COLO668 (cell line): ENCODE data around the gene CXCR4.
"Not testable (repeated sequence)": the region's sequence is repeated elsewhere in the genome, so short reads cannot be mapped to it uniquely, and the experiment has no call there.

ENCODE experiments used
- DNase-seq: peaks from one replicate; lab custom pipeline; 2025; ENCODE audit not compliant: unreplicated experiment; lab: John Stamatoyannopoulos, UW

CXCR4 gene

GRCh38 chr2:136115183-136115761 is 2.7 kb downstream of the CXCR4 start:
- no peak for DNase-seq

- no peak for DNase-seq
Measured at GRCh38 chr2:136114382-136114781, 3.6 kb downstream of the CXCR4 start.

- no peak for DNase-seq
Measured at GRCh38 chr2:136113209-136113971, 4.6 kb downstream of the CXCR4 start.

DNA sequence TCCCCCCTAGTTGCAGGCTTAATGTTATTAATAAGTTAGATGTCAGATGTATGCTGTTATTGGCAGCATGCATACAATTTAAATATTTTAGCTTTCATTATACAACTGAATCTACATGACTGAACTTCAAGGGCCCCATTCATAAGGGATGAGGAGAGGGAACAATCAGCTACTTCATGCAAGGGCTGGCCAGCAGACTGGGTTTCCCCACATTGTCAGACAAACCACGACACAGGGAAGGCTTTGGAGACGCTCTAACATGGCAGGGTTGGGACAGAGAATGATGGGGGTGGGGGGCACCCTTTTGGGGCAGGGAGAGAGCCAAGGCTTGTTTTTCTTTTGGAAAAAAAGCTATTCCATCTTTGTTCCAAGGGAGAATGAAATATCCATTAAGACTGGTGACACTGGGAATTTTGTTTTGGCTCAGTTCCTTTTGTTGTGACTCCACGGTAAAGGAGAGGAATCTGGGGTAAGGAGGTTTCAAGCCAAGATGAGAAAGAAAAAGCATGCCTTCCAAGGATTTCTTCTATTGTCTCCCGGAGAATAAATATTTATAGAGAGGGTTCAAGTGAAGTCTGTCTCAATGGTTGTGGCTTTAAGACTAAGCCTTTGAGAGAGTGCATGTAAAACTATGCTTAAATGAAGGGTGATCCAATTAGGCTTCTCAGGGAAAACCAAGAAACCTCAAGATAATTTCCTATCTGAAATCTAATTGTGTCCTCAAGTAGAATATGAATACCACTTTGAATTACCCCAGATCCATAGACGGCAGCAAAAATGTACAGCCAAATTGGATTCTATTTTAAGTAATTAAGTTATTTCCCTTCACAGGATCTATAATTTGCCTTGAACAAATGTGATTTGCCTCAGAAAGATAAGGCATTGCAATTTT is 5.4 kb downstream of the CXCR4 start:
- no peak for DNase-seq

DNA sequence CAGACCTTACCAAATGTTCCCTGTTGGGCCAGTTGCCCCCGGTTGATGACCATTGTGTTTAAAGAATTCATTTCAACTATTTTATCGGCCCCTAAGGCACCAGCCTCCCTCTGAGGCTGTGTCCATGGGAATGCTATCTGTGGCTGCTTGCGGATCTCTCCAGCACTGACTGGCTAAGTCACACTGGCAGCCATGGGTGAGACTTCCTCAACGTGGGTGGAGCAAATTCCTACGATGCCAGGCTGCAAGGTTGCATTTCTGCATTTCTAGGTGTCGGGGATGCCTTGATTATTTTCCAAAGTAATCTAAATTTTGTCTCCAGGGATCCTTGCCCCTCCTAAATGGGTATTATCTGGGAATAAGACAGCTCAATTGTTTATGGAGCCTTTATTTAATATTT is 6.2 kb downstream of the CXCR4 start:
- no peak for DNase-seq

DNA sequence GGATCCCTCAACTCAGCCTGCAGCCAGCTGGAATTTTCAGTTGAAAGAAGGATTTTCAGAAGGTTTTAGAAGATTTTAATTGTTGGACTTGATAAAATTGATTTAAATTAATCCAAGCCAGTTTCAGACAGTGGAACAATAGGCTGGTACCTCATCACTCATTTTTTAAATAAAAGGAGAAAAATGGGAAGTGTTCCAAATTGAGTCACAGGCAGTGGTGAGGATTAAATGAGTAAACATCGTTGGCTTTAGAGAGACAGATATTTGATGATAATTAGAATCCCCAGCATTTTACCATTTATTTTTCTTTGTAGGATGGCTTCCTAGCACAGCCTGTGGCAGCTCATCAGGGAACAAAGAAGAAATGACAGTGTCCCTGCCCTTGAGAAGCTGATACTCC is 7.4 kb downstream of the CXCR4 start:
- DNase-seq: no peak

GRCh38 chr2:136108463-136108862 is 9.5 kb downstream of the CXCR4 start:
- DNase-seq: no peak

- DNase-seq: no peak
Measured at GRCh38 chr2:136107051-136108033, 10.6 kb downstream of the CXCR4 start.

DNA sequence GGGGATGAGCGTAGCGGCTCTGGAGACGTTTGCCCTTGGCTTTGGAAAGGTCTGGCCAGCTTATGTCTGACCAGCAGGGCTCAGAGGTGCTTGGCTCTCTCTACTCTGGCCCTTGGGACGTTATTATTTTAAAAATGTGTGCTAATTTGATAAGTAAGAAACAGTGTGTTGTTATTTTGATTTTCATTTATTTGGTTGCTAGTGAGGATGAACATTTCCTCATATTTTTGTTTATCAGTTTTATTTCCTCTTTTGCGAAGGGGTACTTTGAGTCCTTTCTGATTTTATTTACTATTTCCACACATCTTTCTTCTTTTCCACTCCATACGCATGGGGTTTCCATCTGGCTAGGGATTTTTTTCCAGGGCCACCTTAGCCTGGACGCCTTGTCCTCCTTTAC is 11.4 kb downstream of the CXCR4 start:
- DNase-seq: no peak

DNA sequence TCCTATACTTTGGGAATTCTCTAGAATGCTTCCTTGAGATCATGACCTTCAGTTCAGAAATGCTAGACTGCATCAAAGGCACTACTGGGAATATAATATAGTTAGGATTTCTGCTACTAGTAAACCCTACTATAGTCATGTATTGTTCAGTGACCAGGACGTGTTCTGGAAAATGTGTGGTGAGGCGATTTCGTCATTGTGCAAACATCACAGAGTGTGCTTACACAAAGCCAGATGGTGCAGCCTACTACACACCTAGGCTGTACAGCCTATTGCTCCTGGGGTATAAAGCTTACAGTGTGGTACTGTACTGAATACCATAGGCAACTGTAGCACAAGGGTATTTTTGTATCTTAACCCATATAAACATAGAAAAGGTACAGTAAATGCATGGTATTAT is 13.0 kb downstream of the CXCR4 start:
- DNase-seq: peak; percentile 72

GRCh38 chr2:136101042-136101441 is 16.9 kb downstream of the CXCR4 start:
- no peak for DNase-seq

DNA sequence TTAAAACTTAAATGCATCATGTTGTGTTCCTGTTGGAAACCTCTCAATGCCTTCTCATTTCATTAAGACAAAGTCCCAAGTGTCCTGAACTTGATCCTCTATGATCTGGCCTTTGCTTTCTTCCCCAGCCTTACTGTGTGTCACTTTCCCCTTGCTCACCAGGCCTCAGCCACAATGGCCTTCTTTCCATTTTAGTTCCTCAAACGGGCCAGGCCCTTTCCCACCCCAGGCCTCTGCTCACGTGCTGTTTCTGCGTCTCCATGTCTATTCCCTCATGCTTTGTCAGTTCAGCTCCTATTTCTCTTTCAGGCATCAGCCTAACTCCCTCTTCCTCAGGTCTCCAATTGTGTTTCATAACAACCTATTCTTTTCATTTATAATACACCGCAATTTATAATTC is 19.5 kb downstream of the CXCR4 start:
- DNase-seq: no peak

GRCh38 chr2:136093583-136093982 is 24.4 kb downstream of the CXCR4 start:
- no peak for DNase-seq

DNA sequence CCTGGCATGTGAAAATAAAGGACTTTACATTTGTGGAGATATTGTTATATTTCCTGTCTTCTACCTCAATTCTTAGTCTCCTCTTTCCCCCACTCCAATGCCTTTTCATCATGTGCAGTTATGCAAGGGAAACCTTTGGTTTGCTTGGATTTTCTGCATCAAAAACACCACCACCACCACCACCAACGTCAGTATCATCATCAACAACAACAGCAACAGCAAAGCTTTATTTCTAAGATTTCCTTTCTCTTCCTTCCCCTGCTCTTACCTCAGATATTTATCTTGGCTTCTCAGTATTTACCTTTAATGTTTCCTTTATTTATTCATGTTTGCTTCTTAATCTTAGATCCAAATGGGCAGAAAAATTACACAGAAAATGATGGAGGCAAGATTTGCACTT is 26.1 kb downstream of the CXCR4 start:
- DNase-seq: no peak

DNA sequence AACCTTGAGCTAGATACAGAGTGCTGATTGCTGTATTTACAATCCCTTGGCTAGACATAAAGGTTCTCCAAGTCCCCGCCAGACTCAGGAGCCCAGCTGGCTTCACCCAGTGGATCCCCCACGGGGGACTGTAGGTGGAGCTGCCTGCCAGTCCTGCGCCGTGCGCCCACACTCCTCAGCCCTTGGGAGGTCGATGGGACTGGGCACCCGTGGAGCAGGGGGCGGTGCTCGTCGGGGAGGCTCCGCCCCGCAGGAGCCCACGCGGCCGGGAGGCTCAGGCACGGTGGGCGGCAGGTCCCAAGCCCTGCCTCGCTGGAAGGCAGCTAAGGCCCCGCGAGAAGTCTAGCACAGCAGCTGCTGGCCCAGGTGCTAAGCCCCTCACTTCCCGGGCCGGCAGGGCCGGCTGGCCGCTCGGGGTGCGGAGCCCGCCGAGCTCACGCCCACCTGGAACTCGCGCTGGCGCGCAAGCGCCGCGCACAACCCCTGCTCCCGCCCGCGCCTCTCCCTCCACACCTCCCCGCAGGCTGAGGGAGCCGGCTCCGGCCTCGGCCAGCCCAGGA is 30.0 kb downstream of the CXCR4 start:
- not testable (repeated sequence) for DNase-seq

- DNase-seq: no peak
Measured at GRCh38 chr2:136086253-136087016, 31.5 kb downstream of the CXCR4 start.

DNA sequence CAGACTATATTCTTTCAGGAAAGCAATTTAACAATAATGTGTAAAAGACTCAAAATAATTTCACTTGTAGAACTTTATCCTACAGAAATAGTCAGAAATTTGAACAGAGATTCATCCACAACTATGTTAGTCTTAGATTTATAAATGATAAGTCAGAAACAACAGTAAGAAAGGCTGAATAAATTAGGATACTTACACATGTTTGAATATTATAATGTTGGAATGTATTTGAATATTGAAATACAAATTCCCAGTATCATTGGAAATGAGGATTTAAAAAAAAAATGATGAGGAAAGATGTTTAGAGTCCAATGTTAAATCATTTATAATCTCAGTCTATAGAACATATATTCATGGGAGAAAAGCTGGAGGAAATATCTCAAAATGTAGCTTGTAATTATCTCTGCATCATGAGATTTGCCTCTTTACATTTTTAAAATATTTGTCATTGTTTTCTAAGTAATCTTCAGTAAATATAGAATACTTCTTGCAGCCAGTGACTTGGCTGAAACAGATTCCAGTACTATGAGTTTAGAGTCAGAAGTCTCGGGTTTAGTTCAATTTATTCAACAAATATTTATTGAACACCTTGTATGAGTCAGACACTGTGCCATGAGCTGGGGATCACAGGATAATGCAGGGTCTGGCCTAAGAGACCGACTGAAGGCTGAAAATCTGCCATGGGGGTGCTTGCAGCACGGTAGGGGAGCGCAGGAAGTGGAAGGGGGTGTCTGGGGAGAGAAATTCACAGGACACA is 32.3 kb downstream of the CXCR4 start:
- DNase-seq: no peak

- no peak for DNase-seq
Measured at GRCh38 chr2:136081582-136082210, 36.3 kb downstream of the CXCR4 start.
